Fibroblast of the aortic adventitia (primary cell): ENCODE measurements around the gene STIMATE. TPM values are rescaled to one million over a fixed set of nuclear protein-coding genes. Genes with fewer than 3 reads are reported as not detected.

Experiments used
- DNase-seq: peaks from one replicate; pipeline ENCODE4 v3.0.0-alpha.2; 2010; ENCODE audit warnings: low read depth
- H3K4me3 ChIP-seq: 2 replicates; pipeline ENCODE4 v1.5.1; 2011; ENCODE audit warnings: low read depth, mild to moderate bottlenecking, control low read depth, low read length, moderate library complexity
- CTCF ChIP-seq: IDR thresholded peaks from 2 replicates; pipeline ENCODE4 v1.5.1; 2011; ENCODE audit warnings: mild to moderate bottlenecking, low read length, control low read depth, inconsistent platforms; ENCODE audit not compliant: insufficient read depth
- total RNA-seq: library from RNA; depleted of rRNA; stranded (reverse); fragments of >200 nt; gene quantifications from 2 replicates; pipeline ENCODE4 v1.2.3, GENCODE V29; 2012; ENCODE audit warnings: low replicate concordance

The STIMATE gene
- total RNA-seq, 1 donor = 13.1 TPM

- DNase-seq = no peak
- TF ChIP-seq CTCF = no peak
Measured at GRCh38 chr3:52841211-52841980, 56.0 kb downstream of the STIMATE start.

GRCh38 chr3:52839892-52840545 is 57.3 kb downstream of the STIMATE start:
- DNase-seq = no peak
- H3K4me3 ChIP-seq = no peak overlapping the region
- TF ChIP-seq CTCF = no peak

More at GRCh38 chr3:52841211-52841980, 56.0 kb downstream of the STIMATE start:
- no peak overlapping the region for H3K4me3 ChIP-seq

- no peak for DNase-seq
- H3K4me3 ChIP-seq = no peak overlapping the region
- no peak for TF ChIP-seq CTCF
Measured at GRCh38 chr3:52839268-52839575, 58.1 kb downstream of the STIMATE start.

- H3K4me3 ChIP-seq = no peak overlapping the region
- TF ChIP-seq CTCF = no peak
- DNase-seq = no peak
Measured at GRCh38 chr3:52838561-52839267, 58.6 kb downstream of the STIMATE start.

GRCh38 chr3:52836986-52837385 is 60.4 kb downstream of the STIMATE start:
- no peak overlapping the region for H3K4me3 ChIP-seq
- DNase-seq = no peak
- no peak for TF ChIP-seq CTCF

- DNase-seq = no peak
- TF ChIP-seq CTCF = no peak
- no peak overlapping the region for H3K4me3 ChIP-seq
Measured at GRCh38 chr3:52836471-52836845, 60.9 kb downstream of the STIMATE start.
